Measurements from ENCODE around the gene IL6.
"Not testable (repeated sequence)": the region's sequence is repeated elsewhere in the genome, so short reads cannot be mapped to it uniquely, and the experiment has no call there.

IL6 gene

DNA sequence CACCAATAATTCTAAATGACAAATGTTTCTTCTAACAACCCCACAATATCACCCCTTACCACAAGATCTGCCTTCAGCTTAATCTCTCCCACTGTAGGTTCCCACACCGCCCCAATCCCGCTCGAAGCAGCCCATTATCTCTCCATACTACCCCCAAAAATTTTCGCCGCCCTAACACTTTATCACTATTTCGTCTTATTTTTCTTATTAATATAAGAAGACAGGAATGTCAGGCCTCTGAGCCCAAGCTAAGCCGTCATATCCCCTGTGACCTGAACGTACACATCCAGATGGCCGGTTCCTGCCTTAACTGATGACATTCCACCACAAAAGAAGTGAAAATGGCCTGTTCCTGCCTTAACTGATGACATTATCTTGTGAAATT lies 18.3 kb upstream of the IL6 start:
- not testable (repeated sequence) for H3K36me3 Mint-ChIP-seq (ENCODE audit: insufficient read depth); ATAC-seq (replicated peaks; ENCODE audit: extremely low read depth, poor library complexity, severe bottlenecking); H3K4me1 Mint-ChIP-seq; H3K27ac Mint-ChIP-seq (ENCODE audit: low read depth); H3K9me3 Mint-ChIP-seq; DNase-seq (ENCODE audit: low spot score in 2 of 2); H3K4me3 Mint-ChIP-seq
- H3K27me3 Mint-ChIP-seq = peaks cover 13% of the 10 kb centered on the region

DNA sequence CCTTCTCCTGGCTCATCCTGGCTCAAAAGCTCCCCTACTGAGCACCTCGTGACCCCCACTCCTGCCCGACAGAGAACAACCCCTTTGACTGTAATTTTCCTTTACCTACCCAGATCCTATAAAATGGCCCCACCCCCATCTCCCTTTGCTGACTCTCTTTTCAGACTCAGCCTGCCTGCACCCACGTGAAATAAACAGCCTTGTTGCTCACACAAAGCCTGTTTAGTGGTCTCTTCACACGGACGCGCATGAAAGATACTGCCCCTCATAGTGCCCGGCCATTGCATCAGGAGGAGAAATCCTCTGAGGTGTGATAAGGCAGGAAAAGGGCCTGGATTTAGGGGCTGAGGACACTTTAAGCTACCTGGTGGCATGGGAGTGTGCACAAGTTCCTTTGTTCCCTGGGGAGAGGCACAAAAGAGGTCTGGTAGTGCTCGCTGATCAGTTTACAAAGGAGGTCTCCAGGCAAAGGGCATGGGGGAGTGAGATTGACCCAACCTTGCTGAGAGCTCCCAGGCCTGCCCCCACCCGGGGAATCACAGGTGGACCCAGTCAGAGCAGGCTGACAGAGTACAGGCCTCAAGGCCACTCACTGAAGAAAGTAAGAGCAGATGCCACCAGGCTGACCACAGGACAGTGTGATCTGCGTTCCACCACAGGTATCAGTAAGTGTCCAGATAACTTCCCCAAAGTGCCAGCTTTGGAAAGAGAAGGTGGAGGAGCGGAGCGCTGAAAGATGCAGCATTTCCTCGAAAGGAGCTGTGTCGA lies 17.8 kb upstream of the IL6 start:
- H3K27ac Mint-ChIP-seq (ENCODE audit: low read depth); H3K36me3 Mint-ChIP-seq (ENCODE audit: insufficient read depth); H3K4me1 Mint-ChIP-seq; DNase-seq (ENCODE audit: low spot score in 2 of 2); H3K9me3 Mint-ChIP-seq; ATAC-seq (replicated peaks; ENCODE audit: extremely low read depth, poor library complexity, severe bottlenecking); H3K4me3 Mint-ChIP-seq: not testable (repeated sequence)
- peaks cover 13% of the 10 kb centered on the region for H3K27me3 Mint-ChIP-seq

DNA sequence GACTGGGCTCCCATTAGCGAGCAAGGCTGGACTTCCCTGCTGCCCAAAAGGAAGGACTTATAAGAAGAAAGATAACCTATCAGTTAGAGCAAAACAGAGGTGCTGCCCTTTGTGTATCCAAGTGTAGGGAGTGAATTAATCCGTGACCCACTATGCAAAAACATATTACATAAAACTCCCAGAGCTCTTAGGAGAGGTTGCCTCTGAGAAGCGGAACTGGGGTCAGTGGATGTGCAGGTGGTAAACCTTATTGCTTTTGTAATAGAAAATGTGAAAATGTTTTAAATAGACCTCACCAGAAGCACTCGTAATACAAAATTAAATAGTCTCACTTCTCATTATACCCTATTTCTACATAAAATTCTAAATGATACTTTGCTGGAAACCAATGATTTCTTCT lies 17.1 kb upstream of the IL6 start:
- no peak for DNase-seq (ENCODE audit: low spot score in 2 of 2)
- H3K36me3 Mint-ChIP-seq (ENCODE audit: insufficient read depth) = no peaks in the 10 kb centered on the region
- no peak overlapping the region for H3K4me3 Mint-ChIP-seq
- H3K4me1 Mint-ChIP-seq = no peaks in the 10 kb centered on the region
- ATAC-seq (replicated peaks; ENCODE audit: extremely low read depth, poor library complexity, severe bottlenecking) = no peak
- no peak overlapping the region for H3K27ac Mint-ChIP-seq (ENCODE audit: low read depth)
- H3K27me3 Mint-ChIP-seq = peaks cover 17% of the 10 kb centered on the region
- H3K9me3 Mint-ChIP-seq = no peaks in the 10 kb centered on the region

DNA sequence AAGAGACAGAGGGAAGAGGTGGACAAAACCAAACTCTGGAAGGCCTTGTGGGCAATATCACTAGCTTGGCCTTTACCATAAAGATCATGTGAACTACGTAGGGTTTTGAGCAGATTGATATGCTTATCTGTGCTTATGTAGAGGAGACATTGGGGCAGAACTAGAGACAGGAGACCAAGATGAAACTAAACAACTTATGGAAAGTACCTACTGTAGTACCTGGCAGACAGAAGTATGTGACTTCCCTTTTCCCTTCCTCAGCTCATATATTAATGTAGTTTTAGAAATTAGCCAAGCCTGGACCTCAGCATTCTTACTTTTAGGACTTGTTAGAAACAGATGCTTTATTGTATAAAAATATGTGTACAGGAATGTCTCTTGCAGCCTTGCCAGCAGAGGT lies 14.0 kb upstream of the IL6 start:
- Mint-ChIP-seq H3K27ac (ENCODE audit: low read depth) (no peak overlapping the region), H3K36me3 (ENCODE audit: insufficient read depth) (no peaks in the 10 kb centered on the region), H3K4me3 (no peak overlapping the region), H3K27me3 (peaks cover 31% of the 10 kb centered on the region), H3K4me1 (no peaks in the 10 kb centered on the region), H3K9me3 (no peaks in the 10 kb centered on the region)
- DNase-seq (ENCODE audit: low spot score in 2 of 2) (no peak), ATAC-seq (replicated peaks; ENCODE audit: extremely low read depth, poor library complexity, severe bottlenecking) (no peak)

DNA sequence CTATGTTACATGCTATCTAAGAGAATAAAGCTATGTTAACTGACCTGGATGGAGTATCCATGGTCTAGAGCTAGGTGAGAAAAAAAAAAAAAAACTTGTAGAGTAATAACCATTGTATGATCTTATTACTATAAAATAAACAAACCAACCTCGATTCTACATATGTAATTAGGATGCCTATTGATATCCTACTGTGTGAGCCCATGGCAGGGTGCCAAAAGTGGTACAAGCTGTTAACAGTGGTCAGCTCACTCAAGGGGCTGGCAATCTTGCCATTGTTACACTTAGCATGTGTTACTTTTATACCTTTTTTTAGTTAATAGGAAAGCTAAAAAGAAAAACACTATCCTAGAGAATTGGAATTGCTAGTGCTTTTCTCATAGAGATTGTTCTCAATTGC lies 13.5 kb upstream of the IL6 start:
- H3K4me3 Mint-ChIP-seq = no peak overlapping the region
- peaks cover 35% of the 10 kb centered on the region for H3K27me3 Mint-ChIP-seq
- H3K4me1 Mint-ChIP-seq = no peaks in the 10 kb centered on the region
- ATAC-seq (replicated peaks; ENCODE audit: extremely low read depth, poor library complexity, severe bottlenecking) (no peak), DNase-seq (ENCODE audit: low spot score in 2 of 2) (no peak)
- no peaks in the 10 kb centered on the region for H3K9me3 Mint-ChIP-seq
- no peaks in the 10 kb centered on the region for H3K36me3 Mint-ChIP-seq (ENCODE audit: insufficient read depth)
- no peak overlapping the region for H3K27ac Mint-ChIP-seq (ENCODE audit: low read depth)

DNA sequence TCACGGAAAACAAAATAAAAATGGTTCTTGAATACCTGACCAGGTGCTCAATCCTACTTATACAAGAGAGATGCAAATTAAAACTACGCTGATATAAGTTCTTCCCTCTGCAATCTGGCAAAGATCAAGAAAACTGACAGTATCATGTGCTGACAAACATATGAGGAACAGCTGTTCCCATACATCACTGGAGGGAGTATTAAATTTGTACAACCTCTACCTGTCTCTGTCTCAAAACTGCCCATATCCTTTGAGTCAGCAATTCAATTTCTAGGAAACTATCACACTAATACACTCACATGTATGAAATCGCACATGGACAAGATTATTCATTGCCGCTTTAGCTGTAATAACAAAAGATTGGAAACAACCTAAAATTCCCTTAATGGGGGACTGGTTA lies 11.0 kb upstream of the IL6 start:
- H3K27ac Mint-ChIP-seq (ENCODE audit: low read depth) = no peak overlapping the region
- peaks cover 49% of the 10 kb centered on the region for H3K27me3 Mint-ChIP-seq
- DNase-seq (ENCODE audit: low spot score in 2 of 2) (no peak), ATAC-seq (replicated peaks; ENCODE audit: extremely low read depth, poor library complexity, severe bottlenecking) (no peak)
- H3K4me1 Mint-ChIP-seq = no peaks in the 10 kb centered on the region
- H3K4me3 Mint-ChIP-seq = no peak overlapping the region
- no peaks in the 10 kb centered on the region for H3K9me3 Mint-ChIP-seq
- H3K36me3 Mint-ChIP-seq (ENCODE audit: insufficient read depth) = no peaks in the 10 kb centered on the region

DNA sequence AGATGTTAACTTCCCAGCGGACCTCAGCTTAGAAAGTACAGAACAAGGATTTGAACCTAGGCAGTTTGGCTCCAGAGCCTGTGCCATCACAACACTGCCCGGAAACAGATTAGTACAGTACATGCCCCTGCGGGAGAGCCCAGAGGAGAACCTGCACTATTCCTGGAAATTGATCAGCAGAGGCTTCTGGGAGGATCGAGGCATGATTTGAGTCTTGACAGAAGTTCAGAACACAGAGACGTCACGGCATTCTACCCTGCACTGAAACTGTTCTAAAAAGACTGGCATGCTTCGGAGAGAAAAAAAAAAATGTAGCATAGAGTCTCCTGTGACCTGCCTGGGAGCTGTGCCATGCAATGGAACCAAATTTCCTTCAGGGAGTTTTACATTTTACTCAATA lies 9.2 kb upstream of the IL6 start:
- Mint-ChIP-seq H3K4me1 (no peaks in the 10 kb centered on the region), H3K4me3 (no peak overlapping the region), H3K9me3 (no peaks in the 10 kb centered on the region), H3K27me3 (peaks cover 36% of the 10 kb centered on the region), H3K27ac (ENCODE audit: low read depth) (no peak overlapping the region), H3K36me3 (ENCODE audit: insufficient read depth) (peaks cover 2% of the 10 kb centered on the region)
- ATAC-seq (replicated peaks; ENCODE audit: extremely low read depth, poor library complexity, severe bottlenecking) (no peak), DNase-seq (ENCODE audit: low spot score in 2 of 2) (no peak)

DNA sequence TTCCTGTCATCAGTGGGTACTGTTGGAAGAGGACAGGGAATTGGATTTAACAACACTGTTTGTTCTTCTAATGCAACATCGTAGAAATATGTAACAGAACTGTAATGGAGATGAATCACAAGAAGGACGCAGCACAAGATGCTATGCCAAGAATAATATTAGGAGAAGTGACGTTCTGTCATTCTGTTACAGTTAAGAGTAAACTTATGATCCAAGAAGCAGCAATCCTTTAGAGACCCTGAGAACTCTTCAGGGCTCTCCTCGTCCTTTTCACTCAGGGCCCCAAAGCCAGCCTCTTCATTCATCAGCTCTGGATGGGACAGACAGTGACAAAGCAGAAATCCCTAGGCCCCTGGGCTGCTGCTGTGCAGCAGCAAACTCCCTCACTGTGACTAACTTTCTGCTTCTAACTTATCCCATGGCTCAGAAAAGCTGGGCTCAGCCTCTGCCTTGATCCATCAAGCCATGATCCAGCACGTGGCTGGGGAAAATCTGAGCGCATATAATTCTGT lies 8.7 kb upstream of the IL6 start:
- no peak overlapping the region for H3K27ac Mint-ChIP-seq (ENCODE audit: low read depth)
- DNase-seq (ENCODE audit: low spot score in 2 of 2) = no peak
- no peak for ATAC-seq (replicated peaks; ENCODE audit: extremely low read depth, poor library complexity, severe bottlenecking)
- H3K4me1 Mint-ChIP-seq = no peaks in the 10 kb centered on the region
- H3K36me3 Mint-ChIP-seq (ENCODE audit: insufficient read depth) = peaks cover 2% of the 10 kb centered on the region
- peaks cover 36% of the 10 kb centered on the region for H3K27me3 Mint-ChIP-seq
- no peak overlapping the region for H3K4me3 Mint-ChIP-seq
- H3K9me3 Mint-ChIP-seq = no peaks in the 10 kb centered on the region

DNA sequence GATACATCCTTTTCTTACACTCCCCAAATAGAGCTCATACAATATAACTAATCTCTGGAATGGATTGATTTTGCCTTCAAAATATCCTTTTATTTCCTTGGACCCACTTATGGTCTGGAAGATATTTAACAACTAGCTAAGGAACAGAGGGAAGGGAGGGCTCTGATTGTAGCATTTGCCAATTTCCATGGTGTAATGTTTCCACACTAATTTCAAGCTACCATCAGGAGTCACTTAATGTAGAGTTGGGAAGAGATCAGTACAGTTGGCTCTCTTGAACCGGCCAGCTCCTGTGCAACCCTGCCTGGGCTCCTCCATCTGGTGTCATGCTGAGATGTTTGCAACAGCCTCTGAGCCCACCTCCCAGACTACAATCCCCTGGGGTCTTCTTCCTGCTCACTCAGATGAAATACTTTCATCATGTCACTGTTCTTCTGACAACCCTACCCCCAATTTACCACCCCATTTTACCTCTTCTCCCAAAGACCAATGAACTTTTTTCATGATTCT lies 8.0 kb upstream of the IL6 start:
- DNase-seq (ENCODE audit: low spot score in 2 of 2) = no peak
- Mint-ChIP-seq H3K9me3 (no peaks in the 10 kb centered on the region), H3K27me3 (peaks cover 36% of the 10 kb centered on the region), H3K4me1 (no peaks in the 10 kb centered on the region), H3K36me3 (ENCODE audit: insufficient read depth) (peaks cover 2% of the 10 kb centered on the region), H3K27ac (ENCODE audit: low read depth) (no peak overlapping the region), H3K4me3 (no peak overlapping the region)
- no peak for ATAC-seq (replicated peaks; ENCODE audit: extremely low read depth, poor library complexity, severe bottlenecking)

DNA sequence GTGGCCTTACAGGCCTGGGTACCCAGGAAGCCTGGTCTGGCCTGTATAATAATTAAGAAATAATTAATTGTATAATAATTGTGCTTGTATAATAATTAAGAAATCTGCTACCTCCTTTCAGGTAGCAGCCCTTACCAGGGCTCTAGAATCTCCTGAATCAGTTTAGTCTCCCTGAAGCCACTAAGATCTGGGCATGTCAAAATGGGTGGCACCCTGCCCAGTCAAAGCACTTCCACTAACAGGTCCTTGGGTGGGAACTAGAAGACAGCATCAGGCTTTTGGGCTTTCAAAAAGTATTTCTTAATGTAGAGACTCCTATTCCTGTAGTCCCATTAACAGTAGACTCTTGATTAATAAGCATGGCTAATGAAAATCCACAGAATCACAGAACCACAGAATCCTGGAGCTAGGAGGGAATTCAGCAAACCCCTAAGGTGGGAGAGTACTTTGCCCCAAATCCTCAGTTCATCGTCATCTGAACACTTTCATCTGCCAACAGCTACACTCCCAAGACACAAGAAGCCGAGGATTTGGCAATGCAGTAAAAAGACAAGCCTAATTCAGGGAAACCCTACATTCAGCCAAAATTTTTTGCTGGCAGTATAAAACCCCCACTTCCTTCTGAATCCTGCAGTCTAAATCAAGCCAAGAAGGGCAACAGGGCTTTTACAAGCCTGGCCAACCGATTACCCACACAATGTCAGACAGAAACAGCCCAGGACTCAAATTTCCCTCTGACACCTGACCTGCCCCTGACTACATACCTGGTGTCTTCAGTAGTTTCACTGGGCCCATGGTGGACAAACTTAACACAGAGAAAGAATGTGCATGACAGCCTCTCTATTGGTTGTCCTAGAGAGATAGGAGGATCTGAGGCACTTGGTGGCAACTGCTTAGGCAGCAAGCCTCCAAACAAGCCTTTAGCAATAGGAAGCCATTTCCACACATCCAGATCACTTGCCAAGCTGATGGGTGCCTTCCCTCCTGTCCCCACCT lies 5.9 kb upstream of the IL6 start:
- H3K27ac Mint-ChIP-seq (ENCODE audit: low read depth) = no peak overlapping the region
- H3K4me1 Mint-ChIP-seq = peaks cover 3% of the 10 kb centered on the region
- ATAC-seq (replicated peaks; ENCODE audit: extremely low read depth, poor library complexity, severe bottlenecking) (no peak), DNase-seq (ENCODE audit: low spot score in 2 of 2) (no peak)
- no peaks in the 10 kb centered on the region for H3K9me3 Mint-ChIP-seq
- H3K4me3 Mint-ChIP-seq = no peak overlapping the region
- H3K36me3 Mint-ChIP-seq (ENCODE audit: insufficient read depth) = peaks cover 2% of the 10 kb centered on the region
- H3K27me3 Mint-ChIP-seq = peaks cover 37% of the 10 kb centered on the region

DNA sequence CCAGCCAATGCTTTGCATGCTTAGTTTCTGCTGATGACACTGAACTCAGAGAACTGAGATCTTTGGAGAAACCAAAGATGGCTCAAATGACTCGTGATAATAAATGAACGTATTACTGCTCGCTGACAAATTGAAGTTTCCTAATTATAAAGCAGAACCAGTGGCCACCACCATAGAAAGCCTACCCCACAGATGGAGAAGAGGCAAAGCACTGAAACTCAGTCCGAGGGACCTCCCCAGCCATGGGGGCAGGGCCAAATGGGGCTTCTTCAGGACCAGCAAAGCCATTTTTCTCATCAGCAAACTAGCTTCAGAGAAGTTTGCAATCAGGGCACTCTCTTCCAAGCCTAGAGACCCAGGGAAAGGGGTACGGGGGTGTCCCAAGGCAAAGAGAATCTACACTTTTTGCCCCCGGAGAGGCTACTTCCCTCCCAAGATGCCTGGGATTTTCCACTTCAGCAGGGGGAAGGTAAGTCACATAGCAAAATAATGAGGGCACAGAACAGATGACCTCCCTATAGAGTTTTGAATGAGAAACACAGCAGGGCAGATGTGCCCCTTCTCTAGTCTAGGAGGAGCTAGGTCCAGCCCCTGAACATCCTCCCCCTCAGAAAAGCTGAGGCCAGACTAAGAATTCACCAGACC lies 4.3 kb upstream of the IL6 start:
- DNase-seq (ENCODE audit: low spot score in 2 of 2) = no peak
- Mint-ChIP-seq H3K4me1 (peaks cover 7% of the 10 kb centered on the region), H3K4me3 (no peak overlapping the region), H3K27ac (ENCODE audit: low read depth) (no peak overlapping the region), H3K27me3 (peaks cover 50% of the 10 kb centered on the region), H3K36me3 (ENCODE audit: insufficient read depth) (peaks cover 2% of the 10 kb centered on the region), H3K9me3 (no peaks in the 10 kb centered on the region)
- ATAC-seq (replicated peaks; ENCODE audit: extremely low read depth, poor library complexity, severe bottlenecking) = no peak

DNA sequence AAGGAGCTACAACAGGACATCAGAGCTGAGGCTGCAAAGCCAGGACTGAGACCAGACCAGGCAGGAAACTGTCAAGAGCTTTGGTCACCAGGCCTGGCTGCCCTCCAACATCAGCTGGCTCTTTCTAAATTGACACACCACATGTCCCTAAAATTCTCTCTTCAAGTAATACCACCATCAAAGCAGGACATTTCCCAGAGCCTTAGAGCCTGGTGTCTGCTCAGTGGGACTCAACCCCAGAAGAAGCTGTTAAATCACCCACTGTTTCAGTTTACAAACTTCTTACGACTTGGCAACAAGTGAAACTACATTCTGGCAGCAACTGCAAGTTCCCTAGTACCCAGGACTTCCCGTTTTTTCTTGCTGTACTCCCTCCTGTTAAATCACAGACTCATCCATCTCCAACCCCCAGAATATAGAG lies 3.8 kb upstream of the IL6 start:
- no peak overlapping the region for H3K27ac Mint-ChIP-seq (ENCODE audit: low read depth)
- peaks cover 7% of the 10 kb centered on the region for H3K4me1 Mint-ChIP-seq
- peaks cover 48% of the 10 kb centered on the region for H3K27me3 Mint-ChIP-seq
- no peaks in the 10 kb centered on the region for H3K9me3 Mint-ChIP-seq
- no peak overlapping the region for H3K4me3 Mint-ChIP-seq
- ATAC-seq (replicated peaks; ENCODE audit: extremely low read depth, poor library complexity, severe bottlenecking) (no peak), DNase-seq (ENCODE audit: low spot score in 2 of 2) (no peak)
- peaks cover 2% of the 10 kb centered on the region for H3K36me3 Mint-ChIP-seq (ENCODE audit: insufficient read depth)
